Sciatic nerve (tissue), 2 donors: ENCODE data around the gene REV3L. TPM values are rescaled to one million over a fixed set of nuclear protein-coding genes. Genes with fewer than 3 reads are reported as not detected.
A peak's percentile ranks its signal among the peaks of the same experiment; 100 is the strongest.

Experiments used
- ATAC-seq: fragments of 200-7000 bp; cut with Tn5 transposase; one replicate; pipeline ENCODE4 v1.9.1; 2020; ENCODE audit warnings: mild to moderate bottlenecking, moderate library complexity
- DNase-seq: peaks from one replicate; pipeline ENCODE4 v3.0.0-alpha.2; 2020; ENCODE audit warnings: low spot score
- intact Hi-C: fragments of 100-400 bp; cut with DNase I; formaldehyde crosslinking; loops from one replicate; pipeline ENCODE4 v1.14.2; 2022
- total RNA-seq: library from RNA; stranded (reverse); fragmentation: NEBNext Ultra II Directional; extraction: Animal tissue kit (Norgen Biotek cat#: 25700); gene quantifications from one replicate; pipeline ENCODE4 v1.2.1, GENCODE V29; 2021
- donor health status: DM: no; HTN: no; CAD: no.
- donor health status: DM: no; HTN: no; CAD: no.

REV3L gene
- total RNA-seq, 1 donor from 2014 or later = 47.5 TPM

DNA sequence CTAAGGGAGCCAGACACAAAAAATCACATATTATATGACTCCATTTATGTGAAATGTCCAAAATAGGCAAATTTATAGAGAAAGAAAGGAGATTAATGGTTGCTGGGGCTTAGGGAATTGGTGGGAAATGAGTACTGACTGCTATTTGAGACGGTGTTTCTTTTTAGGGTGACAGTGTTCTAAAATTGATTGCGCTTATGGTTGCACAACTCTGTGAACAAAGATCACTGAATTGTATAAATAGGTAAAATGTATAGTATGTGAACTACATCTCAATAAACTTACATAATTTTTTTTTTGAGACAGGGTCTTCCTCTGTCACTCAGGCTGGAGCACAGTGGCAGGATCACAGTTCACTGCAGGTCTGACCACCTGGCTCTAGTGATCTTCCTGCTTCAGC is 45.4 kb downstream of the REV3L start:
- ATAC-seq (no peak), DNase-seq (no peak)
- intact Hi-C loops = no loop called here

DNA sequence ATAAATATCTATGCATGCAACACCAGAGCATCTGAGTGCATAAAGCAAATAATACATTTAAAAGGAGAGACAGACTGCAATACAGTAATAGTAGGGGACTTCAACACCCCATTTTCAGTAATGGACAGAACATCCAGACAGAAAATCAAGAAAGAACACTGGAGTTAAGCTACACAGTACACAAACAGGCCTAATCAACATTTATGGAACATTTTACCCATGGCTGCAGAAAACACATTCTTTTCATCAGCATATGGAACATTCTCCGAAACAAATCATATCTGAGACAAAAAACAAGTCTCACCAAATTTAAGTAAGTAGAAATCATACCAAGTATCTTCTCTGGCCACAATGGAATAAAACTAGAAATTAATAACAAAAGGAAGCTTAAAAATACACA is 50.5 kb downstream of the REV3L start:
- DNase-seq (no peak), ATAC-seq (no peak)
- intact Hi-C loops = no loop called here

DNA sequence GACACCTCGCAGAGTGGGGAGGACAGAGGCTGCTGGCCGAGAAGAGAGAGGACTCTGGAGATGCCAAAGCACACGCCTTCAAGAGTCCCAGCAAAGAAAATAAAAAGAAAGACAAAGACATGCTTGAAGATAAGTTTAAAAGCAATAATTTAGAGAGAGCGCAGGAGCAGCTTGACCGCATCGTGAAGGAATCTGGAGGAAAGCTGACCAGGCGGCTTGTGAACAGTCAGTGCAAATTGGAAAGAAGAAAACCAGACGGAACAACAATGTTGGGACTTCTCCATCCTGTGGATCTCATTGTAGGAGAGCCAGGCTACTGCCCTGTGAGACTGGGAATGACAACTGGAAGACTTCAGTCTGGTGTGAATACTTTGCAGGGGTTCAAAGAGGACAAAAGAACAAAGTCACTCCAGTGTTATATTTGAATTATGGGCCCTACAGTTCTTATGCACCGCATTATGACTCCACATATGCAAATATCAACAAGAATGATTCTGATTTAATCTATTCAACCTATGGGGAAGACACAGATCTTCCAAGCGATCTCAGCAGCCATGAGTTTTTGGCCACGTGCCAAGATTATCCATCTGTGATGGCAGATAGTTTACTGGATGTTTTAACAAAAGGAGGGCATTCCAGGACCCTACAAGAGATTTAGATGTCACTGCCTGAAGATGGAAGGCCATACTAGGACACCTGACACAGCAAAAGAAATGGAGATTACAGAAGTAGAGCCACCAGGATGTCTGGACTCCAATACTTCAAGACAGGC is 52.2 kb downstream of the REV3L start:
- intact Hi-C loops = no loop called here
- DNase-seq = no peak
- ATAC-seq = no peak

- intact Hi-C loops = no loop called here
- ATAC-seq (no peak), DNase-seq (no peak)
Observed at GRCh38 chr6:111429571-111429970, 53.4 kb downstream of the REV3L start.

- DNase-seq (no peak), ATAC-seq (no peak)
- intact Hi-C loops = no loop called here
Observed at GRCh38 chr6:111428811-111429210, 54.2 kb downstream of the REV3L start.

GRCh38 chr6:111427341-111428116 is 55.5 kb downstream of the REV3L start:
- no peak for DNase-seq
- peak; percentile 26 for ATAC-seq
- intact Hi-C loops = no loop called here

GRCh38 chr6:111423960-111424846 is 58.8 kb downstream of the REV3L start:
- ATAC-seq (peak; percentile 44), DNase-seq (no peak)
- intact Hi-C loops = no loop called here

GRCh38 chr6:111423055-111423633 is 59.9 kb downstream of the REV3L start:
- ATAC-seq (no peak), DNase-seq (no peak)
- intact Hi-C loops = no loop called here

- intact Hi-C loops = no loop called here
- DNase-seq (no peak), ATAC-seq (no peak)
Observed at GRCh38 chr6:111418971-111419693, 63.9 kb downstream of the REV3L start.

DNA sequence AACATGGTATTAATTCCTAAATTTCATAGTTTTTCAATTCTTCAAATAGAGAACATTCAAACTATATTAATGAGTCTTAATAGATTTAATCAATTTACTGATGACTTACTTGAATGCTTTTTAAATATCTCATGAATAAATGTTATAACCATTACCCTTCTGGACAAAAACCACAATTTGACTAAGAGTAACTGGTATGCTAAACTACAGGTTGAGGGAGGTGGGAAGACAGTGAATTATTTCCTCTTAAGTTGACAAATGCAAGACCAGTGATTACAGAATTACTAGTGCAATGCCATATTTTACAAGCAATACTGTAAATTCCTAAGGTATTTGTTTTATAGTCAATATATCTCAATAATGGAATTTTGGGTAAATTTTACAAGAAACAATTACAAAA is 65.1 kb downstream of the REV3L start:
- no peak for DNase-seq
- no peak for ATAC-seq
- intact Hi-C loops = no loop called here

DNA sequence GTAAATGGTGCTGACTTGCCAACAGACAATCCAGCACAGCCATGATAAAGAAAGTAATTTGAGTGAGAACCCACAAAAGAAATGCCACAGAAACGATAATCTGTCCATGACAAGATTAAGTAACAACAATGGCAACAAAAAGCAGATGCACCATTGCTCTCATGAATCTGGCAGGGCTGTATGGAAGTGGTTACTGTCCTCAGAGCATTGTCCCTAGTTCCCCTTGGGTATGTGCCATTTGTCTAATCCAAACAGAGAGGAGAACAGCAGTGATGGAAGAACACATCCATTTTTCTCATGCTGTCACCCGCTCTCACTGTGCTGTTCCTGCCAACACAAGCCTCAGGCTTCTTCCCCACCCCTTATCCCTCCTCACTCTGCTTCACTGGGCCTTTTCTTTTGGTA is 65.8 kb downstream of the REV3L start:
- intact Hi-C loops = no loop called here
- ATAC-seq = peak; percentile 83
- no peak for DNase-seq

DNA sequence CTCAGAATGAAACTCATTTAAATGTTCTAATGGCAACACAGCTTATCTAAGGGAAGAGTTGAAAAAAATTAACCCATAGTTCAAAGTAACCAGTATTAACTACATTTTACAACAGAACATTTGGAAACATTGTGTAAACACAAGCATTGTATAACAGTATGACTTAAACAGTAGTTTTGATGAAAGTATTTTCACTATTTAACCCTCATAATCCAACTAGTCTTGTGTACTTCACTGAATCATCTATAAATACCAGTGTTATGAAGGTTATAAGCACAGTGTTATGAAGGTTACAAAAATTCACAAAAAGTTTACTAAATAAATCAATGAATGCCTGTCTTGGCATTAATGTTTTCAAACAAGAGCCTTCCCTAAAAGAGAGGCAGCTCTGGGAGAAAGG is 66.5 kb downstream of the REV3L start:
- ATAC-seq (no peak), DNase-seq (no peak)
- intact Hi-C loops = no loop called here

DNA sequence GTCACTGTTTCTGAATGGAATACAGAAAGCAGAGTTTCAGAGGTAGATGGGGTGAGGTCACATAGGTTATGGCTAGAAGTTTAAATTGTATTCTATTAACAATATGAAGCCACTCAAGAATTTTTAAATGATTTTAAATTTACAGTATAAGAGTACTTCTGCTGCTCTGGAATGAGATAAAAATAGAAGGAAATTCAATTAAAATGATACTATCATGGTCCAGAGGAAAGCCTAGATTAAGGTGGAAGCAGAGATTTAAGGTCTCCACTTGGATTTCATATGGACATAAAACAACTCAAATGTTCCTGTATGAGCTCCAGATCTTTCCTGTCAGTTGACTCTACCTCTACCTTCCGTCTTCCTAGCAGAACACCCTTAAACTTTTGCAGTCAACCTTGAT is 68.6 kb downstream of the REV3L start:
- intact Hi-C loops = no loop called here
- ATAC-seq (no peak), DNase-seq (no peak)

DNA sequence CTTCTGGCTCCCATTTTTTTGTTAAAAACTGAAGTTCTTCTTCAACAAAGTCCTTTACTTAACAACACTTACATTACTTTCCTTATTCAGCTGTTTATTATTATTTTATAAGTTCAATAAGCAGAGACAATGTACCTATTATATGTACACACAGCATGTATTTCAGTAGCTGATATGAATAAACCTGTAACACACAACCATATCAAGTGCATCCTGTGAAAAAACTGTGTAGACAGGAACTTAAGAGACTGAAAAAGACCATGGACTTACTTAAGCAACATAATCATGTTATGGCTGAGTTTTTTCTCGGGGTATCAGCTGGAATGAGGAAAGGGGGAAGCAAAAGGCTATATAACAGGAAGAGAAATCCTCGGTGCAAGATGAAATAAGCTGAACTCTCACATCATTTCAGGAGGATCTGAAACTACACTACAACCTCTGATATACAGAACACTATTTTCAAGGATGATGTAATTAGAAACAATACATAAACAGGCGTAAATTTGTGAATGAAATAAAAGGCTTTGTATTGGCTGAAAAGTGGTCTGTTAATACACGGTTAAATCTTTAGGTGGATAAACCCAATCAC is 70.9 kb downstream of the REV3L start:
- ATAC-seq (peak; percentile 80), DNase-seq (no peak)
- intact Hi-C loops = no loop called here

DNA sequence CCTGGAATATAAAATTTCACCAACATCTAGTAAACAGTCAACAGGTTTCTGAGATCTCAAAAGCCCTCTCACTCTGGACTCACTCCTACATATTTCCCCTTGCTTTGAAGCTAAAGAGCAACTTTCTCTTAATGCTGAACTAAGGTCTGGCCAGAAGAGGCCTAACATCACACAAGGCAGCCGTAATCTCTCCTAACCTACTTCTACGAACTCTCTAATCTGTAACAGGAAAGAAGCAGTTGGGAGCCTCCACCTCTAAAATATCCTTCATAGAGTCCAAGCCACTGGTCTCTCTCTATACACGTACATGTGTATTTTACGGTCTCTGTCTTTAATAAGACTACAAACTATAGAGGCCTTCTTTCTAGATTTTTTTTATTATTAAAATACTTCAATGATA is 72.0 kb downstream of the REV3L start:
- intact Hi-C loops = no loop called here
- DNase-seq (no peak), ATAC-seq (no peak)

DNA sequence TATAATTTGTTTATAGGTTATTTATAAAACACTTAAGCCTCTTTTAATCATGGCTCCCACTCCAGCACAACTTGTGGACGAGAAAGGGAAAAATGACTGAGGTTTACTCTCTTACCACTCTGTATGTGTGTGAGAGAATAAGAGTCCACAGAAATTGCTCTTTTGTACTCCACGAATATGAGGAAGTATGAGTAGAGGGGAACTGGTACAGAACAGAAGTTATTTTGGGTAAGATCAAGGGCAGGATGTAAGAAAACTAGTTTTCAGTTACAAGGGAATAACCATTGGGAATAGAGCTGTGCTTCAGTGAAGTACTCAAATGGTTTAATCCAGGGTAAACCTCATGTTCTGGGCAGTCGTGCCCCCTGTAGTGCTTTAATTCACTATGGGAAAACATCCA is 72.6 kb downstream of the REV3L start:
- no peak for DNase-seq
- ATAC-seq = peak; percentile 54
- intact Hi-C loops = no loop called here

DNA sequence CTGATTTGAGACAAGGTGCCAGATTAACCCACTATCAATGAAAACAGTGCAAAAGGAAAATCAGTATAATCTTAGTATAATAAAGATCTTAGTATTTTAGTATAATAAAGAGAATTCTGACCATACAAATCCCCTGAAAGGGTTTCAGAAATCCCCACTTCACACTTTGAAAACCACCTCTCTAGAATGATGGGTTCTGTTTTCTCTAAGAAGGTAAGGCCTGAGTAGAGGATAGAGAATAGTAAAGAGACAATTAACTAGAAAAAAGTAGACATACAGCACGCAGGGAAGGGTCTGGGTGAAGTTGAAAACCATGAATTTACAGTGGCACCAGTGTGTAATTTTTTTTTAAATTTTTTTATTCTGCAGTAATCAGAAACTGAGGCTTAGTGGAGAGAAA is 73.6 kb downstream of the REV3L start:
- DNase-seq (no peak), ATAC-seq (no peak)
- intact Hi-C loops = no loop called here

DNA sequence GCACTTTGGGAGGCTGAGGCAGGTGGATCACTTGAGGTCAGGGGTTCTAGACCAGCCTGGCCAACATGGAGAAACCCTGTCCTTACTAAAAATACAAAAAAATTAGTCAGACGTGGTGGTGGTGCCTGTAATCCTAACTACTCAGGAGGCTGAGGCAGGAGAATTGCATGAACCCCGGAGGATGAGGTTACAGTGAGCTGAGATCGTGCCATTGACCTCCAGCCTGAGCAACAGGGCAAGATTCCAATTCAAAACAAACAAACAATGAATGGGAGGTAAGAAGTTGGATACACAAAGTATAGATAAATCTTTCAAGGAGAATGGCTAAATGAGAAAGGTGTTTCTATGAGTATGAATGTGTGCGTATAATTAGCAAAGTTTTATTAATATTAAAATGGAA is 75.3 kb downstream of the REV3L start:
- ATAC-seq (no peak), DNase-seq (no peak)
- intact Hi-C loops = no loop called here
